ENCODE measurements around the gene ATG16L2. TPM values are rescaled to one million over a fixed set of nuclear protein-coding genes. Genes with fewer than 3 reads are reported as not detected.
"Not testable (repeated sequence)": the region's sequence is repeated elsewhere in the genome, so short reads cannot be mapped to it uniquely, and the experiment has no call there.

The ATG16L2 gene
- total RNA-seq, 2 donors from 2014 or later = 9.0 to 10.0 TPM

DNA sequence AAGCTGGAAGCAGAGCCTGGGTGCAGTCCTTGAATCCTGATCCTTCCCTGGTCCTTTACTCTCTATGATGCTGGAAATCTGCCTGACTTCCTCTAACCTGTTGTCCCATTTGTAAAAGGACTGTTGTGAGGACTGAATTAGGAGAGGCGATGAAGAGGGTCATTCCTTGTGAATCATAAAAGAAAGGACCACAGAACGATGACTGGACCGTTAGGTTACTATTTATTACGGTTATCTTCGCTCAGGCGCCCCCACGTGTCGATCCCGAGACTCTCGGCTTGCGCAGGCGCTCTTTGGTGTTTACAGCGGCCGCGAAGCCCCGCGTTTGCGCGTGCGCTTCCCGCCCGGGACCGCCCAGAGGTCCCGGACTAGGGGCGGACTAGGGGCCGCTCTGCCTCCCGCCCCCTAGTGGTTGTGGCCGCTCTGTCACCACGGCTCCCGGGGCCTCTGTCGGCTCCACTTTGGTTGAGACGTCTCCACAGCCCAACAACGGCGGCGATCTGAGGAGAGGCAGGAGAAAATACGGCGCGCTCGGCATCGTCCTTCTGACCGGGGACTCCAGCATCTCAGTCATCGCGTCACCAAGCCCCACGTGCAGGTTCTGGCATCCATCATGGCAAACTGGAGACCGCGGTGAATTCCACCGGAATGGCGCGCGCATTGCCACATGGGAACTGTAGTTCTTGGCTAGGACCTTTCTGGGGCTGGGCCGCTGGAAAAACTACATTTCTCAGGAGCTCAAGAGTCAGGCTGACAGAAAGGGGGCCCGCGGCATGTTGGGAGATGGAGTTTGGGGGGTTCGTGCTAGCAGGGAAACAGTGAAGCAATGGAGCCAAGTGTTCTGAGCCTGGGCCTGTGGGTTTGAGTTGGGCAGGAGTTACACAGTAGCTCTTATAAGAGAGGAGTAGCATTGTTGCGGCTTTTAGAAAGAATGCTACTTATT, 20.5 kb upstream of the ATG16L2 start, which contains the start of gene STARD10:
STARD10 (minus strand) TSS at position 623 of the 943 bp plus-strand sequence. CDS start 12,866 bp downstream, outside the sequence.
- TF ChIP-seq, protein P1, sequence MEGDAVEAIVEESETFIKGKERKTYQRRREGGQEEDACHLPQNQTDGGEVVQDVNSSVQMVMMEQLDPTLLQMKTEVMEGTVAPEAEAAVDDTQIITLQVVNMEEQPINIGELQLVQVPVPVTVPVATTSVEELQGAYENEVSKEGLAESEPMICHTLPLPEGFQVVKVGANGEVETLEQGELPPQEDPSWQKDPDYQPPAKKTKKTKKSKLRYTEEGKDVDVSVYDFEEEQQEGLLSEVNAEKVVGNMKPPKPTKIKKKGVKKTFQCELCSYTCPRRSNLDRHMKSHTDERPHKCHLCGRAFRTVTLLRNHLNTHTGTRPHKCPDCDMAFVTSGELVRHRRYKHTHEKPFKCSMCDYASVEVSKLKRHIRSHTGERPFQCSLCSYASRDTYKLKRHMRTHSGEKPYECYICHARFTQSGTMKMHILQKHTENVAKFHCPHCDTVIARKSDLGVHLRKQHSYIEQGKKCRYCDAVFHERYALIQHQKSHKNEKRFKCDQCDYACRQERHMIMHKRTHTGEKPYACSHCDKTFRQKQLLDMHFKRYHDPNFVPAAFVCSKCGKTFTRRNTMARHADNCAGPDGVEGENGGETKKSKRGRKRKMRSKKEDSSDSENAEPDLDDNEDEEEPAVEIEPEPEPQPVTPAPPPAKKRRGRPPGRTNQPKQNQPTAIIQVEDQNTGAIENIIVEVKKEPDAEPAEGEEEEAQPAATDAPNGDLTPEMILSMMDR (IDR thresholded peaks at IDR 0.05) = peak; percentile 99
- no peaks in the 10 kb centered on the region for H3K9me3 ChIP-seq
- H3K4me1 ChIP-seq = peaks cover 0 to 31% of the 10 kb centered on the region in 2 donors
- no peaks in the 10 kb centered on the region for H3K27me3 ChIP-seq
- peak within 1 kb of the TSS; percentile 92 to 96 for H3K27ac ChIP-seq
- peak within 1 kb of the TSS; percentile 60 to 66 for H3K4me3 ChIP-seq
- peak; percentile 96 for DNase-seq (ENCODE audit: low spot score)
- H3K36me3 ChIP-seq = no peaks in the 10 kb centered on the region

DNA sequence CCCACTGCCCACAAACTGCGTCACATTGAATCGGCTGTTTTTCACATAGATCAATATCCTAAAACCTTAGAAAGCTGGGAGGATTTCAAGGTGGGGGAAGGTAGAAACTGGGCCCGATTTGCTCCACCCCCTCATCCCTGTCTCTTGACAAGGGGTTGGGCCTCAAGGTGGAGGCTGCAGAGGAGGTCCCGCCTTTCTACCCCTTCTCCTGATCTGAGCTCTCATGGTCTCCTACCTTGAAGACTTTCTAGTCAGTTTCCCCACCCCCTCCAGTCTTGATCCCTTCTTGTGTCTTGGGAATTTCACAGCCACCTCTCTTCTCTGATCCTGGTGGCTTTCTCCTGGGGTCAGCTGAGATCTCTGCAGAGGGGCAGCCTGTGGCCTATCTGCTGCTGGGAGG, 15.8 kb upstream of the ATG16L2 start:
- TF ChIP-seq, protein P1 (IDR thresholded peaks at IDR 0.05) = no peak
- no peaks in the 10 kb centered on the region for H3K36me3 ChIP-seq

DNA sequence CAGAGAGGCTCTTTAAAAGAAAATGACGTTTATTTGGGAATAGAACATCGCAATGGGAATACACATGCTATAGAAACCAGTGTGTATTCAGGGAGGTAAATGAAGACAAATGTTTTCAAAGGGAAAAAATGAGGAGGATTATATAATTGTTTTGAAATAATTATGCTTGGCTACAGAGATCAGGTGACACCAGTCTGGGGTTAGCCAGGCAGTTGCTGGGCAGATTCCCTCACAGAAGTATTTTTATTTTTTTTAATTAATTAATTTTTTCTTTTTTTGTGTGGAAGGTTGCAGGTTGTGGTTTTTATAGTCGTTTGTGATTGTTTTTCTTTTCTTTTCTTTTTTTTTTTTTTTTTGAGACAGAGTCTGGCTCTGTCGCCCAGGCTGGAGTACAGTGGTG, 14.8 kb upstream of the ATG16L2 start:
- DNase-seq (ENCODE audit: low spot score) = no peak
- H3K4me1 ChIP-seq = peaks cover 0 to 4% of the 10 kb centered on the region in 2 donors
- no peaks in the 10 kb centered on the region for H3K27me3 ChIP-seq
- H3K36me3 ChIP-seq = no peaks in the 10 kb centered on the region
- TF ChIP-seq, protein P1 (IDR thresholded peaks at IDR 0.05) = no peak
- no peak overlapping the region for H3K27ac ChIP-seq
- no peak overlapping the region for H3K4me3 ChIP-seq
- H3K9me3 ChIP-seq = no peaks in the 10 kb centered on the region

More for the DNA sequence above, 15.8 kb upstream of the ATG16L2 start:
- no peak overlapping the region for H3K4me3 ChIP-seq
- no peak for DNase-seq (ENCODE audit: low spot score)
- peaks cover 0 to 9% of the 10 kb centered on the region in 2 donors for H3K4me1 ChIP-seq
- H3K27me3 ChIP-seq = no peaks in the 10 kb centered on the region
- H3K27ac ChIP-seq = no peak overlapping the region
- H3K9me3 ChIP-seq = no peaks in the 10 kb centered on the region

DNA sequence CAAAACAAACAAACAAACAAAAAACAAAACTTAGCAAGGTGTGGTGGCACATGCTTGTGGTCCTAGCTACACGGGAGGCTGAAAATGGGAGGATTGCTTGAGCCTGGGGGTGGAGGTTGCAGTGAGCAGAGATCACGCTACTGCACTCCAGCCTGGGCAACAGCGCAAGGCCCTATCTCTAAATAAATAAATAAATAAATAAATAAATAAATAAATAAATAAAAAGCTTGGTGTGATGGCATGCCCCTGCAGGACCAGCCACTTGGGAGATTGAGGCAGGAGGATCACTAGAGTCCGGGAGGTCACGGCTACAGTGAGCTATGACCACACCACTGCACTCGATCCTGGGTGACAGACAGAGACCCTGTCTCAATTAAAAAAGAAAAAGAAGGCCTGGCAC, 11.4 kb upstream of the ATG16L2 start:
- no peak for DNase-seq (ENCODE audit: low spot score)
- H3K4me1 ChIP-seq = no peaks in the 10 kb centered on the region
- TF ChIP-seq, protein P1 (IDR thresholded peaks at IDR 0.05) = no peak
- no peak overlapping the region for H3K4me3 ChIP-seq
- H3K27ac ChIP-seq = no peak overlapping the region
- H3K9me3 ChIP-seq = no peaks in the 10 kb centered on the region
- no peaks in the 10 kb centered on the region for H3K36me3 ChIP-seq
- H3K27me3 ChIP-seq = no peaks in the 10 kb centered on the region

DNA sequence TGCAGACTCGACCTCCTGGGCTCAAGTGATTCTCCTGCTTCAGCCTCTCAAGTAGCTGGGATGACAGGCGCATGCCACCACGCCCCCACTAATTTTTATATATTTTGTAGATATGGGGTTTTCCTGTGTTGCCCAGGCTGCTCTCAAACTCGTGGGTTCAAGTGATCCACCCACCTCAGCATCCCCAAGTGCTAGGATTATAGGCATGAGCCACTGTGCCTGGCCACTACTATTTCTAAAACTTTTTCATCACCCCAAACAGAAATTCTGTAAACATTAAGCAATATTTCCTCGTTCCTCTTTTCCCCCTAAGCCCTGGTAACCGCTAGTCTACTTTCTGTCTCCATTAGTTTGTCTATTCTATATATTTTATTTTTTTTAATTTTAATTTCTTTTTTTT, 9.0 kb upstream of the ATG16L2 start:
- H3K27ac ChIP-seq = no peak overlapping the region
- H3K36me3 ChIP-seq = no peaks in the 10 kb centered on the region
- TF ChIP-seq, protein P1 (IDR thresholded peaks at IDR 0.05) = no peak

DNA sequence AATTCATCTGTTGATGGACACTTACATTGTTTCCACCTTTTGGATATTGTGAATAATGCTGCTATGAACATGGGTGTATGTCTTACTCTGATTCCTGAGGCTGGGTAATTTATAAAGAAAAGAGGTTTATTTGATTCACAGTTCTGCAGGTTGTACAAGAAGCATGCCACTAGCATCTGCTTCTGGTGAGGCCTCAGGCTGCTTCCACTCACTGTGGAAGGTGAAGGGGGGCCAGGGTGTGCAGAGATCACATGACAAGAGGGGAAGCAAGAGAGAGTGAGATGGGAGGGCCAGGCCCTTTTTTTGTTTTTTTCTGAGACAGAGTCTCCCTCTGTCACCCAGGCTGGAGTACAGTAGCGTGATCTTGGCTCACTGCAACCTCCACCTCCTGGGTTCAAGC, 7.8 kb upstream of the ATG16L2 start:
- H3K36me3 ChIP-seq; H3K9me3 ChIP-seq; DNase-seq (ENCODE audit: low spot score); H3K4me1 ChIP-seq; H3K4me3 ChIP-seq; H3K27ac ChIP-seq; H3K27me3 ChIP-seq: not testable (repeated sequence)

More for the DNA sequence above, 9.0 kb upstream of the ATG16L2 start:
- H3K27me3 ChIP-seq = no peaks in the 10 kb centered on the region
- H3K4me3 ChIP-seq = no peak overlapping the region
- DNase-seq (ENCODE audit: low spot score) = no peak
- H3K9me3 ChIP-seq = no peaks in the 10 kb centered on the region
- no peaks in the 10 kb centered on the region for H3K4me1 ChIP-seq
